Keratinocyte (primary cell): ENCODE measurements around the gene PLA2R1. TPM values are rescaled to one million over a fixed set of nuclear protein-coding genes. Genes with fewer than 3 reads are reported as not detected.

Experiments used
- DNase-seq: peaks from one replicate; pipeline ENCODE4 v3.0.0-alpha.2; 2011; ENCODE audit warnings: low read depth, missing footprints, low spot score
- FAIRE-seq: peaks from 2 replicates; lab custom pipeline; 2011; peaks lifted over from hg19 to GRCh38; lab: Jason Lieb, UNC
- H2AFZ ChIP-seq: 2 replicates; pipeline ENCODE4 v1.6.0; 2012; ENCODE audit warnings: low read length, control low read depth, inconsistent platforms; ENCODE audit not compliant: control insufficient read depth
- H3K27ac ChIP-seq: 2 replicates; pipeline ENCODE4 v1.5.1; 2011; ENCODE audit warnings: low read length; ENCODE audit not compliant: control insufficient read depth, insufficient read depth
- H3K27me3 ChIP-seq: 3 replicates; pipeline ENCODE4 v1.6.0; 2011; ENCODE audit warnings: low read length; ENCODE audit not compliant: control insufficient read depth, insufficient read depth; ENCODE audit errors: extremely low read depth
- H3K36me3 ChIP-seq, 2 experiments: 2 replicates in 1 of 2; 3 replicates in 1 of 2; pipeline ENCODE4 v1.5.1; 2011; ENCODE audit warnings: low read length in 2 of 2, mild to moderate bottlenecking in 1 of 2; ENCODE audit not compliant: control insufficient read depth in 2 of 2, insufficient read depth in 2 of 2; ENCODE audit errors: extremely low read depth in 1 of 2
- H3K4me1 ChIP-seq: 3 replicates; pipeline ENCODE4 v1.5.1; 2011; ENCODE audit warnings: low read length; ENCODE audit not compliant: control insufficient read depth, insufficient read depth; ENCODE audit errors: extremely low read depth
- H3K4me2 ChIP-seq: 3 replicates; pipeline ENCODE4 v1.6.0; 2011; ENCODE audit warnings: low read depth, low read length; ENCODE audit not compliant: control insufficient read depth, insufficient read depth; ENCODE audit errors: extremely low read depth
- H3K4me3 ChIP-seq, 3 experiments: fragments of 200-600 bp in 1 of 3; sonication (generic) in 1 of 3; 2 replicates in 2 of 3; 3 replicates in 1 of 3; pipeline ENCODE4 v1.5.1; 2011 to 2016; ENCODE audit warnings: low read length in 3 of 3, mild to moderate bottlenecking in 3 of 3, control low read depth in 2 of 3, inconsistent platforms in 1 of 3, low read depth in 1 of 3, mixed read lengths in 1 of 3, mixed run types in 1 of 3, moderate library complexity in 1 of 3; ENCODE audit not compliant: control insufficient read depth in 2 of 3, insufficient read depth in 2 of 3; ENCODE audit errors: extremely low read depth in 1 of 3
- H3K79me2 ChIP-seq: 2 replicates; pipeline ENCODE4 v1.6.0; 2012; ENCODE audit warnings: low read length; ENCODE audit not compliant: control insufficient read depth, insufficient read depth
- H3K9ac ChIP-seq: 3 replicates; pipeline ENCODE4 v1.6.0; 2011; ENCODE audit warnings: low read length; ENCODE audit not compliant: control insufficient read depth, insufficient read depth; ENCODE audit errors: extremely low read depth
- H3K9me1 ChIP-seq: 3 replicates; pipeline ENCODE4 v1.6.0; 2011; ENCODE audit warnings: low read length; ENCODE audit not compliant: control insufficient read depth, insufficient read depth; ENCODE audit errors: extremely low read depth
- H3K9me3 ChIP-seq: 2 replicates; pipeline ENCODE4 v1.5.1; 2012; ENCODE audit warnings: low read depth, low read length; ENCODE audit not compliant: control insufficient read depth
- H4K20me1 ChIP-seq: 3 replicates; pipeline ENCODE4 v1.6.0; 2011; ENCODE audit warnings: low read length; ENCODE audit not compliant: control insufficient read depth, insufficient read depth; ENCODE audit errors: extremely low read depth
- EZH2 ChIP-seq: IDR thresholded peaks from one replicate; pipeline ENCODE4 v1.6.1; 2012; ENCODE audit warnings: inconsistent platforms, mild to moderate bottlenecking, low read length, moderate library complexity
- dilution Hi-C: fragments of 300-500 bp; cut with MboI; formaldehyde crosslinking; loops from one replicate; pipeline ENCODE4 v1.7.0; 2020; ENCODE audit warnings: low sequenced_read_pairs; ENCODE audit not compliant: extremely low pct_ligation_motif_present
- polyA plus RNA-seq, 5 experiments: library from polyadenylated mRNA; depleted of rRNA in 3 of 5; stranded (reverse) in 3 of 5; stranded (forward) in 1 of 5; unstranded in 1 of 5; fragments of >200 nt; gene quantifications; 1 replicate in 1 of 5; 2 replicates in 3 of 5; 3 replicates in 1 of 5; pipeline versions ENCODE4 v1.2.1 to v1.2.3, GENCODE V29; 2011 to 2012; ENCODE audit warnings: missing spikeins in 2 of 5, low read depth in 1 of 5, low replicate concordance in 1 of 5
- TF ChIP-seq, protein P1 (sequence below), 3 experiments: IDR thresholded peaks in 1 of 3; conservative IDR thresholded peaks in 1 of 3; optimal IDR thresholded peaks in 1 of 3; 2 replicates in 2 of 3; 3 replicates in 1 of 3; pipeline versions ENCODE3 to v1.5.1; 2011; ENCODE audit warnings: low read length in 3 of 3, mild to moderate bottlenecking in 3 of 3, moderate library complexity in 2 of 3, control low read depth in 1 of 3, inconsistent platforms in 1 of 3; ENCODE audit not compliant: insufficient read depth in 2 of 3; ENCODE audit errors: extremely low read depth in 1 of 3

PLA2R1 gene
- polyA plus RNA-seq, 1 donor (not counting 4 experiments of a cell fraction or from before 2014, with no cell fraction given), result 12.3 TPM

- Histone ChIP-seq H3K79me2 (no peaks in the 10 kb centered on the region), H3K9me3 (peaks cover 2% of the 10 kb centered on the region), H3K4me1 (peaks cover 16% of the 10 kb centered on the region), H3K27me3 (no peaks in the 10 kb centered on the region), H3K9ac (no peak overlapping the region), H3K9me1 (no peaks in the 10 kb centered on the region), H3K36me3 (no peaks in the 10 kb centered on the region), H4K20me1 (no peaks in the 10 kb centered on the region), H3K4me2 (no peak overlapping the region), H3K4me3 (no peak overlapping the region), H3K27ac (peak overlapping the region; percentile 53), H2AFZ (no peak overlapping the region)
- FAIRE-seq (peak; percentile 9), DNase-seq (no peak)
- no peak for TF ChIP-seq EZH2
- TF ChIP-seq, protein P1, sequence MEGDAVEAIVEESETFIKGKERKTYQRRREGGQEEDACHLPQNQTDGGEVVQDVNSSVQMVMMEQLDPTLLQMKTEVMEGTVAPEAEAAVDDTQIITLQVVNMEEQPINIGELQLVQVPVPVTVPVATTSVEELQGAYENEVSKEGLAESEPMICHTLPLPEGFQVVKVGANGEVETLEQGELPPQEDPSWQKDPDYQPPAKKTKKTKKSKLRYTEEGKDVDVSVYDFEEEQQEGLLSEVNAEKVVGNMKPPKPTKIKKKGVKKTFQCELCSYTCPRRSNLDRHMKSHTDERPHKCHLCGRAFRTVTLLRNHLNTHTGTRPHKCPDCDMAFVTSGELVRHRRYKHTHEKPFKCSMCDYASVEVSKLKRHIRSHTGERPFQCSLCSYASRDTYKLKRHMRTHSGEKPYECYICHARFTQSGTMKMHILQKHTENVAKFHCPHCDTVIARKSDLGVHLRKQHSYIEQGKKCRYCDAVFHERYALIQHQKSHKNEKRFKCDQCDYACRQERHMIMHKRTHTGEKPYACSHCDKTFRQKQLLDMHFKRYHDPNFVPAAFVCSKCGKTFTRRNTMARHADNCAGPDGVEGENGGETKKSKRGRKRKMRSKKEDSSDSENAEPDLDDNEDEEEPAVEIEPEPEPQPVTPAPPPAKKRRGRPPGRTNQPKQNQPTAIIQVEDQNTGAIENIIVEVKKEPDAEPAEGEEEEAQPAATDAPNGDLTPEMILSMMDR (optimal IDR thresholded peaks at IDR 0.05 in 1 of 3, IDR thresholded peaks at IDR 0.05 in 1 of 3, conservative IDR thresholded peaks at IDR 0.05 in 1 of 3; ENCODE audit: extremely low read depth in 1 of 3, insufficient read depth in 2 of 3, low read length in 3 of 3), result no peak
- dilution Hi-C loops, result no loop called here
Observed at GRCh38 chr2:160096409-160096808, 34.0 kb upstream of the PLA2R1 start.

DNA sequence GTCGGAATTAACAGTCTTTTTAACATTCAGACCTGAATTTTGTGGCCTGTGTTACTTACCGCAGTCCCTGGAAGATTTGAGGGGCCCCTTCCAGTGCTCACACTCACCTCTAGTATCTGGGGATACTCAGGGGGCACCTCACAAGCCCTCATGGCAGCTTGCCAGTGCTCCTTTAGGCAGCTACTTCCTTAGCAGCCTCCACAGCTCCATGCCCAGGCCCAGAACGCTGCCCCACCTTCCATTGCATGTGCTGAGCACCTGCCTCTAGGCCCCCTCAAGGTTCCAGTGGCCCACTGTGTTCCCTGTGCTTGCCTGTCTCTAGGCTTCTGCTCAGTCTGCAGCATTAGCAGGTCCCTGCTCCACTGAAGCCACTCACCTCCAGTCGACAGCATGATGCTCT lies 30.0 kb upstream of the PLA2R1 start:
- Histone ChIP-seq H3K27me3 (no peaks in the 10 kb centered on the region), H3K79me2 (no peaks in the 10 kb centered on the region), H3K36me3 (no peaks in the 10 kb centered on the region), H3K27ac (peak overlapping the region; percentile 93), H3K9me1 (no peaks in the 10 kb centered on the region), H2AFZ (no peak overlapping the region), H3K4me2 (no peak overlapping the region), H3K9ac (no peak overlapping the region), H3K4me3 (no peak overlapping the region), H3K9me3 (peaks cover 15% of the 10 kb centered on the region), H4K20me1 (no peaks in the 10 kb centered on the region), H3K4me1 (peaks cover 24% of the 10 kb centered on the region)
- no peak for TF ChIP-seq EZH2
- TF ChIP-seq, protein P1 (optimal IDR thresholded peaks at IDR 0.05 in 1 of 3, IDR thresholded peaks at IDR 0.05 in 1 of 3, conservative IDR thresholded peaks at IDR 0.05 in 1 of 3; ENCODE audit: extremely low read depth in 1 of 3, insufficient read depth in 2 of 3, low read length in 3 of 3), result no peak
- FAIRE-seq, result no peak
- dilution Hi-C loops, result no loop called here
- no peak for DNase-seq
